Fibroblast of skin of right quadriceps (primary cell): ENCODE measurements around the gene YEATS2.
"Not testable (repeated sequence)": the region's sequence is repeated elsewhere in the genome, so short reads cannot be mapped to it uniquely, and the experiment has no call there.

ENCODE experiments used
- DNase-seq: peaks from one replicate; pipeline ENCODE4 v3.0.0-alpha.2; 2013

Gene YEATS2

GRCh38 chr3:183779896-183780465 is 82.4 kb downstream of the YEATS2 start:
- DNase-seq = no peak

- DNase-seq = no peak
Observed at GRCh38 chr3:183781246-183781645, 83.6 kb downstream of the YEATS2 start.

GRCh38 chr3:183782576-183783276 is 85.1 kb downstream of the YEATS2 start:
- no peak for DNase-seq

GRCh38 chr3:183784503-183784902 is 86.9 kb downstream of the YEATS2 start:
- not testable (repeated sequence) for DNase-seq

GRCh38 chr3:183789826-183790225 is 92.2 kb downstream of the YEATS2 start:
- no peak for DNase-seq

- DNase-seq = no peak
Observed at GRCh38 chr3:183790700-183791099, 93.1 kb downstream of the YEATS2 start.

- no peak for DNase-seq
Observed at GRCh38 chr3:183792976-183793375, 95.4 kb downstream of the YEATS2 start.

- no peak for DNase-seq
Observed at GRCh38 chr3:183794452-183794851, 96.9 kb downstream of the YEATS2 start.

GRCh38 chr3:183796372-183796771 is 98.8 kb downstream of the YEATS2 start:
- DNase-seq = no peak

- DNase-seq = no peak
Observed at GRCh38 chr3:183797996-183798395, 100.4 kb downstream of the YEATS2 start.

- DNase-seq = no peak
Observed at GRCh38 chr3:183799461-183799860, 101.9 kb downstream of the YEATS2 start.

GRCh38 chr3:183800243-183800863 is 102.8 kb downstream of the YEATS2 start:
- no peak for DNase-seq

- no peak for DNase-seq
Observed at GRCh38 chr3:183801601-183802000, 104.0 kb downstream of the YEATS2 start.

GRCh38 chr3:183802989-183803388 is 105.4 kb downstream of the YEATS2 start:
- no peak for DNase-seq

- DNase-seq = no peak
Observed at GRCh38 chr3:183807209-183807728, 109.7 kb downstream of the YEATS2 start.

- no peak for DNase-seq
Observed at GRCh38 chr3:183807881-183808280, 110.3 kb downstream of the YEATS2 start.

GRCh38 chr3:183808355-183808754 is 110.8 kb downstream of the YEATS2 start:
- no peak for DNase-seq

GRCh38 chr3:183809270-183809669 is 111.7 kb downstream of the YEATS2 start:
- DNase-seq = no peak

- DNase-seq = no peak
Observed at GRCh38 chr3:183810643-183811594, 113.3 kb downstream of the YEATS2 start.

GRCh38 chr3:183811638-183812037 is 114.0 kb downstream of the YEATS2 start:
- no peak for DNase-seq

GRCh38 chr3:183812761-183813445 is 115.3 kb downstream of the YEATS2 start:
- DNase-seq = no peak

- no peak for DNase-seq
Observed at GRCh38 chr3:183814240-183814639, 116.6 kb downstream of the YEATS2 start.
